ENCODE results near the gene DCXR.

DNA sequence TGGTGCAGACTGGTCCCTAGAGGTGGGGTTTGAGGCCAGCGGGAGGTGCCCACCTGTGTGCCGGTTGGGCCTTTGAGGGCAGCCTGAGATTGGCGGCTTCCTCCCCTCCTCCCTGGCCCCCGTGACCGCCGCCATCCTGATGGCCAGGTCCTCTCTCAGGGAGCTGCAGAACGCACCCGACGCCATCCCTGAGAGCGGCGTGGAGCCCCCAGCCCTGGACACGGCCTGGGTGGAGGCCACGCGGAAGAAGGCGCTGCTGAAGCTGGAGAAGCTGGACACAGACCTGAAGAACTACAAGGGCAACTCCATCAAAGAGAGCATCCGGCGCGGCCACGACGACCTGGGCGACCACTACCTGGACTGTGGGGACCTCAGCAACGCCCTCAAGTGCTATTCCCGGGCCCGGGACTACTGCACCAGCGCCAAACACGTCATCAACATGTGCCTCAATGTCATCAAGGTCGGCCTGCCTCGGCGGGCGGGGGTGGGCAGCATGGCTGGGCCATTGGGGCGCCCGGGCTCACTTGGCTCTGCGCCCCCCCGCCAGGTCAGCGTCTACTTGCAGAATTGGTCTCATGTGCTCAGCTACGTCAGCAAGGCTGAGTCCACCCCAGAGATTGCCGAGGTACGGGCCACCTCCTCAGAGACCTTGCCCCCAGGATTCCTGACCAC, 17.0 kb upstream of the DCXR start:
- TF ChIP-seq, protein P1, sequence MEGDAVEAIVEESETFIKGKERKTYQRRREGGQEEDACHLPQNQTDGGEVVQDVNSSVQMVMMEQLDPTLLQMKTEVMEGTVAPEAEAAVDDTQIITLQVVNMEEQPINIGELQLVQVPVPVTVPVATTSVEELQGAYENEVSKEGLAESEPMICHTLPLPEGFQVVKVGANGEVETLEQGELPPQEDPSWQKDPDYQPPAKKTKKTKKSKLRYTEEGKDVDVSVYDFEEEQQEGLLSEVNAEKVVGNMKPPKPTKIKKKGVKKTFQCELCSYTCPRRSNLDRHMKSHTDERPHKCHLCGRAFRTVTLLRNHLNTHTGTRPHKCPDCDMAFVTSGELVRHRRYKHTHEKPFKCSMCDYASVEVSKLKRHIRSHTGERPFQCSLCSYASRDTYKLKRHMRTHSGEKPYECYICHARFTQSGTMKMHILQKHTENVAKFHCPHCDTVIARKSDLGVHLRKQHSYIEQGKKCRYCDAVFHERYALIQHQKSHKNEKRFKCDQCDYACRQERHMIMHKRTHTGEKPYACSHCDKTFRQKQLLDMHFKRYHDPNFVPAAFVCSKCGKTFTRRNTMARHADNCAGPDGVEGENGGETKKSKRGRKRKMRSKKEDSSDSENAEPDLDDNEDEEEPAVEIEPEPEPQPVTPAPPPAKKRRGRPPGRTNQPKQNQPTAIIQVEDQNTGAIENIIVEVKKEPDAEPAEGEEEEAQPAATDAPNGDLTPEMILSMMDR (IDR thresholded peaks at IDR 0.05): no peak
- TF ChIP-seq EZH2 (IDR thresholded peaks at IDR 0.05): no peak
- TF ChIP-seq EZH2phosphoT487 (IDR thresholded peaks at IDR 0.05): no peak

All from neural progenitor cell (in vitro differentiated cells).